ENCODE measurements around the gene MDFIC2.

MDFIC2 gene

DNA sequence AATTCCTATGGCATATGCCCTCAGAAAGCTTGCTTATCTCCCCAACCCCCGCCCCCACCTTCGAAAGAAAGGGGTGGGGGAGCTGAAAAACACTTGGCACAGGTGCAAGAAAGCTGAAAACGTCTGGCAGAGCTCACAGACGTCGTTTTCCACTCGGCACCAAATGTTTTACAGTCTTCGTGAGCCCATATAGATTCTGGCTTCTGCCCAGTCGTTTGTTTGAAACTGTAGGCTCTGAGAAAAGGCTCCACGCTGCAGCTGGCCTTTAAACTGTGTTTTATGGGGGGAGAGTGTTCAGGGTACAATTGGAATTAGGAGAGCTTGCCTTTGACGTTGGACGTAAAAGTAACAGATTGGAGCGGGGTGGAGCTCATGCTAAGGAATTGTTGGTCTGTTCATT is 130.3 kb downstream of the MDFIC2 start:
- no peak for DNase-seq (ENCODE audit: low read depth in 2 of 2, low spot score in 1 of 2)

DNA sequence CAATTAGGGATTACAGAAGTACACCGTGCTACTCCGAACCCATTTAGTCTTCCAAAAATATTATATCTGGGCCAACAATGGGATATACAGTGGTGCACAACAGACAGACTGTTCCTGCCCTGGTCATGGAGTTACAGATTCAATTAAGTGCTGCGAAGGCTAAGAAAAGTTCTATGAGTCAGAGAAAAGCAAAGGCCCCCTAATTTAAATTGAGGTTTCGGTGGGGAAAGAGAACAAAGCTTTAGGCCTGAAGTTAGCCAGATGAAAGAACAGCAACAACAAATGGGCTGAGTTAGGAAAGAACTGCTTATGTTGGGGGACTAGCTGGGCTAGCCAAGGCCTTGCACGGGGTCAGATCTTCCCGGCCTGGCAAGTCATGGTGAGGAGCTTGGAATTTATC is 131.8 kb downstream of the MDFIC2 start:
- no peak for DNase-seq (ENCODE audit: low read depth in 2 of 2, low spot score in 1 of 2)

DNA sequence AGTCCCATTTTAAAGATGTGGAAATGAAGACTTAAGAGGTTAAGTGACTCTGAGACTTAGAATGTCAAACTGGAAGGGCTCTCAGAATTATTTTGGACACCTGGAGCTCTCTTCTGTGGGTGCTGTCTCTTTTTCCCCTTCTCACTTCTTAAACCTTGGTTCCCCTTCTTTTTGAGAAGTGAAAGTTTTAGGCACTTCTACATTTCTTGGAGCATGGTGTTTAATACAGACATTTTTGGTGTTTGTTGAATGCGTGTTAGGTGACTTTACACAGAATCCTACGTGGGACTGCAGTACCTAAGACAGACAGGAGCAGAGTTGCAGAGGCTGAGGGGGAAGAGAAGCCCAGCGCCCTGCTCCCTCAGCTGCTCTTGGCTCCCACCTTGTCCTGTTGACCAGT is 133.3 kb downstream of the MDFIC2 start:
- DNase-seq (ENCODE audit: low read depth in 2 of 2, low spot score in 1 of 2) = no peak

DNA sequence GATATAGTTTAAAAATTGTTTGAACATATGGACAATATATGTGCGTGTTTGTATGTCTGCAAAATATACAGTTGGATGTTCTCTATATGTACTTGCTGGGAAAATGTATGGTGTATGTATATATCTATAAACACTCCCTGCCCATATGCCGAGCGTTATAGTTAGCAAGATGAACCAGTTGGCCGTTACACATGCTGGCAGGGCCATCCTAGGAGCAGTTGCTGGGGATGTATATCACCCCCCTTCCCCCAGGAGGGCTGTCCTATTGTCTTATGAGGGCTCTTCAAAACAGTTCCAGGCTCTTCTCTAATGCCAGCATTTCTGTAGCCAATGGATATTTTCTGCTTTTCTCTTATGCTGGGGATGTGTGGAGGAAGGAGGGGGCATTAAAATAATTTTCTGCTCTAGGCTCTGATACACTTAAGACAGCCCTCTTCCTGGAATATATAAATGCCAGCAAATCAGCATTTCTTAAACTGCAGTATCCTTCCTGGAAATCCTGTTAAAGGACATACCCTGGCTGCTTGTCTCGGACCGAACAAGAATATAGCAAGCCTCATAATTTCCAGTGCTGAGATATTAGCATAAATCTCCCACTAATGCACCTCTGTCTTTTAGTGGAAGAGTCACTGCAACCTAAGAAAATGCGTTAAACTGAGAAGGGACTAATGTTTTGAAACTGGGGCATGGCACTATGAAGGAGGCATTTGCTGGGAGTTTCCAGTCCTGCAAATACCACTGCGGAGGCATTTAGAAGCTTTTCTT is 134.4 kb downstream of the MDFIC2 start:
- no peak for DNase-seq (ENCODE audit: low read depth in 2 of 2, low spot score in 1 of 2)

DNA sequence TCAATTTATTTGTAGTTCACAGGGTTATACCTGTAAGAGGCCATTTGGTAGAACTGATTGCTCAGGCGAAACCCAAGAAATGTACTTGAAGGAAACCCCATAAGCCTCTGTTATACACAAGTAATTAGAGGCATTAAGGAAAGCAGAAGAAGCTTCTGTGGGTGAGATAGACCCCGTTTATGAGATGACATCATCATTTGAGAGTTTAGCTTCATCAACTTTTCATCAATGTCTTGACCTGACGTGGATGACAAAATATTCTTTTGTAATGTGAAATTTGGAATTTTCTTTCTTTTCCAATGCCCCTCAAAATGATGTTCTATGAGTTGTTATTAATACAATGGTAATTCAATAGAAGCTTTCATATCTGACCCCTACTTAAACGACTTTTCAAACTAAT is 136.2 kb downstream of the MDFIC2 start:
- DNase-seq (ENCODE audit: low read depth in 2 of 2, low spot score in 1 of 2) = no peak

DNA sequence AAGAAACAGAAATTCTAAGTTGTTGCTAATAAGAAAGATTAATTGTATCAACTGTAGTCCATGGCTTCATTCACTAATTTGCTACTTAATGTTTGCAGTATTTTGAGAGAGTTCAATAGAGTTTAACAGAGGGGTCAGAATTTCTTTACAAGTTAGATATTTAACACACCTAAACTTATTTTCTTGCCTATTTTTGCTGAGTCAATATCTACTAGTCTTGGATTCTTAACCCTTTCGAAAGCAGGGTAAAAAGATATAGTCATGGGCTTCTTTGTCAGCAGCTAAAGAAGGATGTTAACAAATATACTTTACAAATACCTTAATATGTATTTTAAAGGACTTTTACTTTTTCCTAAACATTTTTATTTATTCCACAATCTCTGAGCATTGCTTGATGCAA is 155.6 kb downstream of the MDFIC2 start:
- DNase-seq (ENCODE audit: low read depth in 2 of 2, low spot score in 1 of 2) = no peak

DNA sequence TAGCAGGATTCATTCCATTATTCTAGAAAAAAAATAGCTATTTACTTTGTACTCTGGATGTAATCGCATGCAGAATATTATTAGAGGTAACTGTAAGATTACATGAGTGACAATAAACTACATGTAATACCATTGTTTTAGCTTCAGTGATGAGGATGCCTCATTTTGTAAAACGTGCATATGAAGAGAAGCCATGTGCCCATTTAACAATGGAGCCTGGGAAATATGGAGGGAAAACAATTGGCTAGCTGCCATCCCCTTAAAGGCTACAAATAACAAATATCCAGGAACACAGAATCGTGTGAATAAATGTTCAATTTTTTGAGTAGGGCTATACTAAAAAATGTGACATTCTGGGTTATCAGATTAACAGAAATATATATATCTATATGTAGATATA is 161.8 kb downstream of the MDFIC2 start:
- no peak for DNase-seq (ENCODE audit: low read depth in 2 of 2, low spot score in 1 of 2)

DNA sequence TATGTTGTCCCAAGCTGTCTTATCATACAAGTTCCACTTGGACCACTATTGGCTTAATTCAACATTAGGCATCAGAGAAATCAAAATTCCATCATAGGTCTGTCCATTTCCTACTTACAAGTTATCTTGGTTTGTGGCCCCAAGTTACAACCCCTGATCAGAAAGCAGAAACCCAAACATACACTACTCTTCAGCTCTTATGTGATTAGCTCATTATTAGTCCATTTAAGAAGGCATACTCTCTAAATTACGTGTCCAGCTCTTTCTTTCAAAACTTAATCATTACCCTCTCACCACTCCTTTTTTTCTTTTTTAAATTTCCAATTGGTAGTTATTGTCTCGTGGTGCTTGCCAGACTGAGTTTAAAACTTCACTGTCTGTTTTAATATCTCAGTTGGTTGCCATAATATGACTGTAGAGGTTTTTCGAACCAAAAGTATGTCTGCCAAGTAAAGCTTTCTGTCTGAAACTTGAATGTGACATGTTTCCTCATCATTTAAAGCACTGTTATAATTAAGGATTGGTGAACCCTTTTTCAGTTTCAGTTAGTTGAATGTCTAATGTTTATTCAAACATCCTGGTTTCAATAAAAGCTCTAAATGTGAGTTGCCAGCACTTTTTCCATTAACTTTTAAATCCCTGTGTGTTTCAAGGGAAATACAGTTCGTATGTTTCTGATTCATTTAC is 162.6 kb downstream of the MDFIC2 start:
- DNase-seq (ENCODE audit: low read depth in 2 of 2, low spot score in 1 of 2) = no peak
